Measurements from ENCODE around the gene GTPBP10.
"Not testable (repeated sequence)": the region's sequence is repeated elsewhere in the genome, so short reads cannot be mapped to it uniquely, and the experiment has no call there.

The GTPBP10 gene

GRCh38 chr7:90346336-90347125, at the start of gene GTPBP10:
Gene GTPBP10 (plus strand): TSS chr7:90346716. CDS start chr7:90346742, 26 bp downstream.
- FAIRE-seq: peak; percentile 70

- peak; percentile 62 for FAIRE-seq
These were observed 48.1 kb upstream of the GTPBP10 start for GRCh38 chr7:90298145-90299038.

- FAIRE-seq: no peak
These were observed 43.3 kb upstream of the GTPBP10 start for GRCh38 chr7:90303241-90303640.

- FAIRE-seq: no peak
These were observed 36.6 kb upstream of the GTPBP10 start for GRCh38 chr7:90309872-90310271.

- FAIRE-seq: no peak
These were observed 35.3 kb upstream of the GTPBP10 start for GRCh38 chr7:90311175-90311574.

GRCh38 chr7:90312745-90313144, 33.8 kb upstream of the GTPBP10 start:
- FAIRE-seq: no peak

- FAIRE-seq: no peak
These were observed 32.6 kb upstream of the GTPBP10 start for GRCh38 chr7:90313907-90314306.

GRCh38 chr7:90320014-90320413, 26.5 kb upstream of the GTPBP10 start:
- FAIRE-seq: no peak

- FAIRE-seq: no peak
These were observed 26.1 kb upstream of the GTPBP10 start for GRCh38 chr7:90320418-90320800.

- no peak for FAIRE-seq
These were observed 25.6 kb upstream of the GTPBP10 start, which contains the start of gene FAM237B for GRCh38 chr7:90320801-90321494. Gene FAM237B (minus strand): TSS chr7:90321304. CDS start chr7:90319748, 1,556 bp downstream.

- FAIRE-seq: no peak
These were observed 23.7 kb upstream of the GTPBP10 start for GRCh38 chr7:90322837-90323236.

- no peak for FAIRE-seq
These were observed 20.0 kb upstream of the GTPBP10 start for GRCh38 chr7:90326500-90326899.

- no peak for FAIRE-seq
These were observed 12.2 kb upstream of the GTPBP10 start for GRCh38 chr7:90334193-90334843.

- FAIRE-seq: not testable (repeated sequence)
These were observed 11.6 kb upstream of the GTPBP10 start for GRCh38 chr7:90334926-90335325.

GRCh38 chr7:90337106-90337505, 9.4 kb upstream of the GTPBP10 start:
- FAIRE-seq: no peak

GRCh38 chr7:90345016-90345415, 1.5 kb upstream of the GTPBP10 start:
- FAIRE-seq: no peak

GRCh38 chr7:90345595-90346335, 751 bp upstream of the GTPBP10 start:
- no peak for FAIRE-seq

- FAIRE-seq: no peak
These were observed 1.2 kb downstream of the GTPBP10 start for GRCh38 chr7:90347759-90348158.

GRCh38 chr7:90349305-90349704, 2.8 kb downstream of the GTPBP10 start:
- FAIRE-seq: no peak

- not testable (repeated sequence) for FAIRE-seq
These were observed 3.5 kb downstream of the GTPBP10 start for GRCh38 chr7:90350032-90350431.

GRCh38 chr7:90351987-90352386, 5.5 kb downstream of the GTPBP10 start:
- no peak for FAIRE-seq

- no peak for FAIRE-seq
These were observed 36.9 kb downstream of the GTPBP10 start for GRCh38 chr7:90383422-90383821.
